ENCODE data around the gene HOXA11.

Gene HOXA11

DNA sequence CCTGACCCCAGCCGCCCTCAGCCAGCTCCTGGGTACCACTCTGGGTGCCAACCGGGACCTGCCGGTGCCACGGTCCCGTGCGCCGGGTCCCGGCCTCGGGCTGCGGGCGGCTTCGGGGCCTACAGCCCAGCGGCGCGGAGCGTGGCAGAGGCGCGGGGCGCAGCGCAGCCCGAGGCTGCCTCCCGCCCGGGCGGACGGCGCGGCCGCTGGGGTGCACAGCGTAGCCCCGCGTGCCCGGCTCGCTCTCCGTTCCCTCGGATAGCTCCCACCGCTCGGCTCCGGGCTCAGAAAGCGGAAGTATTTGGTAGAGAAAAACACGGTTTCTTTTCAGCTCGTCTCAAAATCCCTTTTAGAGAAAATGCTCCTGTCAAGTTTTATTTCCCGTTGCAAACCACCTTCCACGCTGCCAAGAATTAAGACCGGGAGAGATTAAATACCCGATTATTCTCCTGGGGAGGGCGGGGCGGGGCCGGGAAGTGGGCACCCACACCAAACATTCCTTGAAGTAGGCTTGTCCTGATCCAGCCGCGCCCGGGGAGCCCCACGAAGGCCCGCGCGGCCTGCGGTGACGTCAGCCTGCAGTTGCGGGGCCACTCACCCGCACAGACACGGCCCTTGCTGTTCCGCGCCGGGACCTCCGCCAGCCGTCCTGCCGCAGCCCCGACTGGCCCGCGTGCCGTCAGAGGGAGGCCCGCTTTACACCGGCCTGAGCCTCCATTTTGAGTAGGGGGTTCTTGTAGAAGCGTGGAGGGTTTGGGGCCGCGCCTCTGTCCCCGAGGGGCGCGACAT is 7.7 kb upstream of the HOXA11 start:
- DNase-seq = no peak

DNA sequence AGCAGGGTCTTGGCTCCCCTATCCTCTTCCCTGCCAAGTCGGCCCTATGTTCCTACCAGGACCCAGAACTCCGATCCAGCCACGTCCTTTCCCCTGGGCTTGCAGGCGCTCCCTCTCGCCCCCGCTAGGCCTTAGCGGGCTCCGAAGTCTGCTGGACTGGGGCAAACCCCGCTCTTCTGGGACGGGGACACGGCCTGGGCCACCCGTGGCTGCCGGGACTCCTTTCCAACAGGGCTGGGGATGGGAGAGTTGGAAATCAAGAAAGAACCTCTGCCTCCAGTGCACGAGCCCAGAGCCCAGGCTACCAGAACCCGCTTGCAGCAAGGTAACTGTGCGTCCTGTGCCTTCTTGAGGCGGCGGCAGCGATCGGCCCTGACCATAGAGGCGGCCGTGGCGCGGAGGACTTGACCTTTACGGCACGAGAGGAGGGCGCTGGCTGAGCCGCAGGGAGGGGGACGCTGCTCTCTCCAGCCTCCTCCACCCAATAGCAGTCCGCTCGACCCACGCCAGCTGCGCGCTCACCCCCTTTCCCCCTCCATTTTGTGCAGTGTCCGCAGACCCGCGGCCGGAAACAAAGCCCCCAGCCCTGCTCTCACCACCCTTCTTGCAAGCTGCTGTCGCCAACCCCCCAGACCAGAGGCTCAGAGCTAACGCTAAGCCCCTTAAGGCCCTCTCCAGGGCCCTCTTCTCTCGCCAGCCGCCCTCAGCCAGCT is 7.0 kb upstream of the HOXA11 start:
- no peak for DNase-seq

DNA sequence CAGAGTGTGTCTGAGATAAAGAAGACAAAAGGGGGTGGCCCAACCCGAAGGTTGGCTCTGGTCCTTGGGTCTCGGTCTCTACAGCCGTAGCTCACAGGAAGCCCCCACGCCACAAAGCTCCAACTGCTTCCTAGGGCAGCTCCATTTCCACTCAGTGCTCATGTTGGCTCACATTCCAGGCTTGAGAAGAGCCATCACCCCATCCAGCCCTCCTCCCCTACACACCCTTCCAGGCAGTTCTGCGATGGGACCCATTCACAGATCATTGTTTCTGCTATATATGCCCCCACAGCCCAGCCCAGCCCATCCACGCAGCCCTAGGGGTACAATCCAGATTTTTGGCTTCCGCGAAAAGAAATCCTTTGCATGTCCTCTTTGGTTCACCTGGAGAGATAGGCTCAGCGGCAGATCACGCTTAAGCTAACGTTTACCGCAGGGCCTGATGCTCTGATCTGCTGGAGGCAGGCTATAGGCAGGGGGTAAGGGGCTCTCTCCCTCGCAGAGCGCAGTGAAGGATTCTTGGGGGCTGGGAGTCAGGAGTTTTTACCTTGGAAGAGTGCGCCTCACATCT is 6.2 kb upstream of the HOXA11 start:
- no peak for DNase-seq

DNA sequence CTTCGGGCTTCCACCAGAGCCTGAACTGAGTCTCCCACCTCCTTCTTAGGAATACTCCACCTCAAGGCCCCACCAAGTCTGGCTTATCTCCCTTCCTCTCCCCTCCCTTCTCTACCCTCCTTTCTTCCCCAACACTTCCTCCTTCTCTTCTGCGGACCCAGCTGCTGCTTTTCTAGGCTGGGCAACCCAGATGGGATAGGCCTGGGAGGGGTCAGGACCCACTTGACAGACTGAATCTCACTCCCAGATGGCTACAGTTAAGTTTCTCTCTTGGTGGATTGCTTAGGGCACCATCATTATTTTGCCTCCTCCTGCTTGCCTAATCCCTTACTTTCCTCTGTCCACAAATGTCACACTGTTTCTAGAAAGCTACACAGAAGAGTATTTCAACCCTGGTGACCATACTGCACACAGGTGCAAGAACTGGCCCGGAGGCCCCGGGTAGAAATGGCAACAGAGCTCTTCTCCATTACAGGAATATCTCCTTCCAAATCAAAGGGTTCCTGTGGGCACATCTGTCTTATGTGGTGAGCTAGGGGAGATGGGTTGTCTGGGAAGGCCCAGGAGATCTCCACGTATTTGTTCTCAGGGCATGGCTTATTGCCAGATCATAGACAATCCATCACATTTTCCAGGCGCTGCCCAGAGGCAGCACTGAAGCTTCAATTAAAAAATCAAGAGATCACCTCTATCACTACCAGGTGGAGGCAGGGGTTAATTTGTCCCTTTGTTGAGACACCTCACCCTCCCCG is 5.1 kb upstream of the HOXA11 start:
- no peak for DNase-seq

DNA sequence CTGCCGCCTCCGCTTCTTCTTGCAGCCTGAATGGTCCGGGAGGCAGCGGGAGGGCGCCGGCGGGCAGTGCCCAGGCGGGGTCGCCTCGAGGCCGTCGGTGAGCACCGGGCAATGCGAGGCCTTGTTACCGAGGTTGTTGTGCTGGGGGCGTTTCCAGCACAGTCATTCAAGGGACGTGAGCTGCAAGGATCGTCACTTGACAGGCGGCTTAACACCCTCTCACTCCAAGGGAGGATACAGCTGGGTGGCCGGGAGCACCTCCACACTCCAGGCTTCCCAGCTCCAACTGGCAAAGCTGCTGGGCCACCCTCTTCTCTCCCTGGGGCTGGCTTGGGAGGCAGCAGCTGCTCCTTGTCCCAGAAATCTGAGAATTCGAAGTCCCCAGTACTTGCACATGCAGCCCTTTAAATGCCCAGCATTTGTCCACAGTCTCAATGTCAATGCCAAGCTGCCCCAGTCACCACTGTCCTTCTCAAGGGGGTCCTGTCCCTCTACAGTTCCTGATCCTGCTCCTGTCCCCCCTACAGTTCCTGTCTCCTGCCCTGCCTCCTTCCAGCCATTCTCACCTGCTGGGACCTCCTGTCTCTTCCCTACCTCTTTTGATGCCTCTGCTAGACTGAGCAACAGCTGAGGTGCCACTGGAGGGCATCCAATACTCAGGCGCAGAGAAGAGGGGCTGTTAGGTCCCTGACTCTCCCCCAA is 4.4 kb upstream of the HOXA11 start:
- DNase-seq = no peak

DNA sequence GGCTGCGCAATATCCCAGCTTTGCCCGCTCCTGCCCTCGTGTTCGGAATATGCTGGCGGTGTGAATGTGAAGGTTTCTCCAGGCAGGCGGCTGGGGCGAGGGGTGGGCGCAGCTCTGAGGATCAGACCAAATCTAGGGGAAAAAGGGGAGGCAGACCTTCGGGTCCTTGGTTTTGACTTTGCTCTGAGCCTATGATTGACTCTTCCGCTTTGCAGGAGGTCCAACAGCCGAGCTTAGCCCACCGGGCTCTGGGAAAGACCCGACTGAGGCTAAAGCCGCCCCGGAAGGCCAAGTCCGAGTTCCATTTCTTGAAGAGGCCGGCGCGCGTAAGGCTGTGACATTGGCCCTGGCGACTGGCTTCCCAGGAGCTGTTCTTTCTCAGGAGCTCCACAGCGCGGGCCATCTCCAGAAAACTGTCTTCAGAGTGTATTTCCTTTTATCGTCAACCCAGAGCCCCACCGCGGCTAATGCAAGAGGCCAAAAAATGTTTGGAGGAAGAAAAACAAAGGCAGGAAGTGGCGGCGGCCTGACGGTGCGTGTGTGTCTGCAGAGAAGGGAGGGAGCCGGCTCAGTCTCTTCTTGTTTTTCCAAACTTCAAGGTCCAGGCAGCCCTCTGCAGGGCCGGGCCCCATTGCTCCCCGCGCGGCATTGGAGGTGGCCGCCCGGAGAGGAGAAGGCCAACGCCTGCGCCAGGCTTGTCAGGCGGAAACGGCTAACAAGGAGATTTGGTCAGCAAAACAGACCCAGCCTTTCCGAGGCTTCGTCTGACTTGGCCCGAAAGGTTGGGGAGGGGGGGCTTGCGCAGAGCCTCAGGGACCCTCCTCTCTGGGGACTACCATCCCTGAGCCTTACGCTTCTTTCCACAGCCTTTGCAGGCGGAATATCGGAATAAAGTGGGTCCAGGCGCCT is 3.6 kb upstream of the HOXA11 start:
- DNase-seq = no peak

DNA sequence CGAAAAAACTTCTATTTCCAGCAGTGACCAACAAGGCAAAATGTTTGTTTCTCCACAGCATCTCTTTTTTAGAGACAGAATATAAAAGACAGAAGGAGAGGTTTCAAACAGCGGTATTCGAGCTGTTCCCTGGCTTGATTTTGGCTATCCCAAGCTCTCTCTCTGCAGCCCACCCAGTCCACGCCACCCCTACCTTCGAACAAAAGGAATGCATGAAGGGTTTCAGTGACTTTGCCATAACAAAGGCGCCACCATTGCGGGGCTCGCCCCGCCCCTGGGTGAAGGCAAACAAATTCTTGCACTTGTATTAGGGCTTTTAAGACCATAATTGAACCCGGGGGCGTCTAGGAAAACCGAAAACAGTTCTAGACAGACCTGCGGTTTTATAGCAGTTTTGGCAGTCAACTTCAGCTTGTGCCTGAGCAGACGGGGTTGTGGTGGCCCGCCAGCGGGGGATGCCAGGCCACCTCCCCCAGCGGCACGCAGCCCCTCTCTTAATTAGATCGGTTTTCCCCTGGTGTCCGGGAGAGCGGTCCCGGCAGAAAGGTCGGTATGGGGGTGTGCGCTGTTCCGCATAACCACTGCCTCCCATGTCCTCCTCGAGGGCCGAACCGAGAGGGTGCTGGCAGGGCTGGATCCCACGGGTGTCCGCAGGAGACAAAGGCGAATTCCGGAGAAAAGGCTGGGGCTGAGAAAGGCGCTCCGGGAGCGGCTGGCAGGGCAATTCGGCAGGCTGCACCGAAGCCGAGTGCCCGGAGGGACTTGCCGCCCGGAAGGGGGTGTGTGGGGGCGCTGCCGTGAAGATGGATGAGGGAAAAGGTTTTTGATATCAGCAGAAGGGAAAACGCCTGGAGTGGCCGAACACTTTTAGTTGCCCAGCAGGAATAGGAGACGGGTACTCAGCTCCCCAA is 2.7 kb upstream of the HOXA11 start:
- no peak for DNase-seq

DNA sequence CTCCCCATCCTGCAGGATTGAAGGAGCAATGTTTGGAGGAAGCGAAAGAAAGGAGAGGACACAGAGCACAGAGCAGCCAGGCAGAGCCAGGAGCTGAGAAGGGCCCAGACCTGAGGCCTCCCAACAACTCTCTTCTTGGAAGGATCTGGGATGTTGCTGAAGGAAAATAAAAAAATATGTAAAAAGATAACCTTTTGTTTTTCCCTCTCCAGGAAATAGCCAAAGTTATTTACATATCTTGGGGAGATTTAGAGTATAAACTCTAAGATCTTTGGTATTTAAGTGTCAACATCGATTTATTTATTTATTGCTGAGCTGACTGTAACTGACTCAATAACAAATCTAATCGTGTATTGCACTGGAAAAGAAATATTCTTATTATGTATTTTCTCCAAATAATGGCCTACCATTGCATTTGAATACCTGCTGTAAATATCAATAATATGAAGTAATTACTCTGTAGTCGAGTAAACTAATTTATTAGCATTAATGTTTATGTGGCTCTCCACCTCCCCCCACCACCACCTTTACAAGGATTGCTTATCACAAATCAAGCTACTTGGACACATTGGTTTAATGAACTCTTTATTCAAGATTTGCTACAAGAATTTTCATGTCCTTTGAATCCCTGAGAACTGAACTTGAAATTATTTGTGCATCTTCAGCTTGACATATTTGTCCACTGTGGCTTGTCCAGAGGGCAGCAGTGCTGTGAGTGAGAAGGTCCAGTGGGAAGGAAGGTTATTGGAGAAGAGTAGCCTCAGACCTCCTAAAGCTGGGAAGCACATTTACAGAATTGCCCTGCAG is 1.8 kb upstream of the HOXA11 start:
- DNase-seq = no peak

DNA sequence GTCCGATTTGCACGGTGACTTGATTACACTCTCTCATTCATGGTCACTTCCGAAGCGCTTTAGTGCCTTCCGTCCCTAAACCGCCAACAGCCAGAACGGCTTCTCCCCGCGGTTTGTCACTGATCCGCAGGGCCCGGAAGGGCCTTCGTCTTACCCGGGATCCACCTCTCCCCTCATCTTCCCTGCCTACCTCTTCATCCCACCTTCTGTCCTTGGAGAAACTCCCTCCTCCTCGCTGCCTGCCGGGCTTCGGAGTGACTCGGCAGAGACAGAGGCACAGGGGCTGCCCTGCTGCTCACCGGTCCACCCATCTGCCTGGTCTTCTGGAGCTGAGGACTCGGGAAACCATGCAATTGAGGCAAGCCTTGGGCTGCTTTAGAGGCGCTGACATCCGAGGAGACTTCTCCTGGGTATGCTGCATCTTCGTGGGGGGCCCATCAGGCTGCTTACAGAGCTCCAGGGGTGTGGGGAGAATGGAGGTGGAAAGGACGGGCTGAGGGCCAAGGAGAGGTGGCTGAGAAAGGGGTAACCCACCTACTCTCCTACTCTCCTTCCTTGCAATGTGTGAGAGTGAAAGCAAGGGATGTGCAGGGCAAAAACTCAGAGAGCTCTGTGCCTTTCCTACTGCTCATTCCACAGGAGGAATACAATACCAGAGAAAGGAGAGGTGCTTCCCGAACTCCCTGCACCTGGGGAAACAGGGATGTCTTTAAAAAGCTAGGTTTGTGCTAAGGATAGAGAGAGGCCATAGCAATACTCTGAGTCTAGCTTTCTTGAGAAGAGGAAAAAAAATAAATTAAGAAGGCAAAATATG is 1.0 kb upstream of the HOXA11 start:
- DNase-seq = no peak

DNA sequence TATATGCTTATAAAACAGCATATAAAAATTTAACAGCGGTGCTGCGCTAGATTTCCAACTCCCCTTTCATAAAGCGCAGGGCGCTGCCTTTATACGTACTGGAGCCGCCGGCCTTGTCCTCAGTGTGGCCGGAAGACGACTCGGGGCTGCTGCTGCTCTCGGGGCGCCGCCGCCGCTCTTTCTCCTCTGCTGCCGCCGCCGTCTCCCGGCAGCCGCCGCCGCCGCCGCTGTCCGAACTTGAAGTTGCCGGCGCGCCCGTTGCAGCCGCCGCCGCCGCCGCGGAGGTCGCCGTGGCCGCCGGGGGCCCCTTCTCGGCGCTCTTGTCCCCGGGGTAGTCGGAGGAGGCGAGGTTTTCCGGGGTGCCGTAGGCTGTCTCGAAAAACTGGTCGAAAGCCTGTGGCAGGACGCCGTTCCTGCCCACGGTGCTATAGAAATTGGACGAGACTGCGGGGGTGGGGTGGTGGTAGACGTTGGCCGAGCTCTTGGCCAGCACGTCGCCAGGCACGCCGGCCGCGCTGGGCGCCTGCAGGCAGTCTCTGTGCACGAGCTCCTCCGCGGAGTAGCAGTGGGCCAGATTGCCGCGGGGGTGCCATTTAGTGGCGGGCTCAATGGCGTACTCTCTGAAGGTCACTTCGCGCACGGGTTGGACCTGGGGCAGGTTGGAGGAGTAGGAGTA is 557 bp downstream of the HOXA11 start:
- peak in 1 of 2 experiments; percentile 33 for DNase-seq

DNA sequence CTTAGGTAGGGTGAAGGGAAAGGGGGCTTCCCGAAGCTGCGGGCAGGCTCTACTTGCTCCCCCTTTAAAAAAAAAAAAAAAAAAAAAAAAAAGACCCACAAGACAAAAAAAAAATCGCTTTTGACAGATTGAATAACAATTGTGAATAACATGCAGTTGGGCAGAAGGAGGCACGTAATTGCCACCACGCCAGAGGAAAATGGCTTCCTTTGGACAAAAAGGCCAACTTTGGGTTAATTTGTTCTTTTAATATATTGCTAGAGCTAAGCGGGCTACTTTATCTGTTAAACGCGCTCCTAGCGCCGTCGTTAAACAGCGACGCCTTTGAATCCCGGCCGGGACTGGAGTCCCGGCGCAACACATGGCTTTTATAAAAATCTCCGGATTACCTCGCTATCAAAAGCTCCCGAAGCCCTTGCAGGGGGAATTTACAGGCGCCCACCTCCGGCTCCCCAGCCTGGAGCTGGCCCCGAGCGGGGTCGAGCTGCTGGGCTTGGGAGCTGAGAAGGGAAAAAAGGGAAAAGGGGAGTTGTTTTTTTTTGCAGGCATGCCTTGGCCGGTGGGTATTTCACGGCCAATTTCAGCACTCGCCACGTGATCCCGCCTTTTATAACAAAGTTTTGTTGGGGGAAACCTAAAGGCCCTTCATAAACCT is 1.2 kb downstream of the HOXA11 start:
- DNase-seq = peak; percentile 44 to 50

DNA sequence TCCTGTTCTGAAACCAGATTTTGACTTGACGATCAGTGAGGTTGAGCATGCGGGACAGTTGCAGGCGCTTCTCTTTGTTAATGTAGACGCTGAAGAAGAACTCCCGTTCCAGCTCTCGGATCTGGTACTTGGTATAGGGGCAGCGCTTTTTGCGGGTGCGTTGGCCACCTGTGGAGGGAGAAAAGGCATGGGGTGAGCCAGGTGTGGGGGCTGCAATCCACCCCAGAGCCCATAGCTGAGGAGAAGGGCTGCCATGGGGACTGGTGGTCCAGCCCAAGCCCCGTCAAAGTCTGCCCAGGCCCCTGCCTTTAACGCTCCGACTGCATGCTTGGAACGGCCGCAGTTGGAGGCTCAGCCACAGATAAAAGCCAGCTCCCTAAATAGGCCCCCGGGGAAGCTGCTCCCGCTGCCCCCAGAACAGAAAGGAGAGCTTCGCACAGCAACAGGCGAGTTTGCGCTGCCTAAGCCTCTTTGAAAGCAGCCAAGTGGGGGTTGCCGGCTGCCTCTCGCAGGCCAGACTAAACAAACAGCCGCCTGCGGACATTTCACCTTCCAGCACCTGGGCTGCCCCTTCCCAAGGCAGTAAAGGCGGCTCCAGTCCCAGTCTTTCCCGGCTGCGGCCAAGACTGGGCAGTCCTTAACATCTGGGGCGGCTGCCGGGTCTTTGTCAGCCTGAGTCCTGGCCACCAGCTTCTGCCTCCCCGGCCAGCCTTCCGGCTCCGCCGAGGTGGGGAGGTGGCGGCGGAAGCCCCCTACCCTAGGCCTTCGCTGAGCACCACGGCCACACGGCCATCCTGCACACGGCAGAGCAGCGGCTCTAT is 2.0 kb downstream of the HOXA11 start:
- DNase-seq = no peak

DNA sequence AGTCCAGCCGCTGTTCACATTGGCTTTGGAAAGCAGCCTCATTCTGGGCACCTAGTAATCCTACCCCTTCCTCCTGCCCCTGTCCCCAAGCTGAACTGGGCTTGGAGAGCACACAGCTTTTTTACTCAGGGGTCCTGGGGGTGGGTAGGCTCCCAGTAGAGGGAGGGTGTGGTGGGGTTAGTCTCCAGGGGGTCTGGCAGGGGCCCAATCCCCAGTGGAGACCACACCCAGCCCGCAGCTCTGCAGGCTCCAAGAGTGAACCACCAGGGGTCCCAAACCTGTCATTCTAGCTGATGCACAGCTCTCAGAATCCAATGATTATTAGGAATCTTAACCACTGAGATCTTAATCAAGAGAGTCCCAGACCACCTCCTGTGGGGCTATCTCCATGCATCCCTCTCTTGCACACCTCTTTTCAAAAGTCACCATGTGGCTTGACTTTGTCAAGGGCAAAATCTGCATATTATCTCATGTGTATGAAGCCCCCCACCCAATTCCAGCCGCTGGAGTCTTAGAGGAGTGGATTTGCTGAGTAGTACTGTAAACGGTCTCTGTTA is 2.7 kb downstream of the HOXA11 start:
- no peak for DNase-seq

DNA sequence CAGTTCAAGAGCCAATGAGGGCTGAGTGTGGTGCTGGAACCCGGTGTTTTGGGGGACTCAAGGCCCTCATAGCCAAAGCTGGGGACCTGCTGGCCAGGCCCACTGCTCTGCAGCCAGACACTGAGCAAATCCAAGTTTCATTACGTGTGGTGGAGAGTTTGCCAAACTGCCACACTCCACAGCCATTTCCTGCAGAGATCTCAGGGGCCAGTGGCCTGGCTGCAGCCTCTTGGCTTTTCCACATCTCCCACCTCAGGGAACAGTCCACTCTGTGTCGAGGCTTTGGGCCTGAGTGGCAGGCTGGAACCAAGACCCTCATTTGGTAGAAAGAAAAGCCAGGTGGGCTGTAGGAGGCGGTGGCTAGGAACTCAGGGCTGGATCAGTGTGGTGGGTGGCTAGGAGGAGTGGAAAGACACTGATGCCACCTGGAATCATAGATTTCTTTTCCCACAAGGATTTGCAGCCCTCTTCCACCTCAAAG is 3.2 kb downstream of the HOXA11 start:
- DNase-seq = no peak

DNA sequence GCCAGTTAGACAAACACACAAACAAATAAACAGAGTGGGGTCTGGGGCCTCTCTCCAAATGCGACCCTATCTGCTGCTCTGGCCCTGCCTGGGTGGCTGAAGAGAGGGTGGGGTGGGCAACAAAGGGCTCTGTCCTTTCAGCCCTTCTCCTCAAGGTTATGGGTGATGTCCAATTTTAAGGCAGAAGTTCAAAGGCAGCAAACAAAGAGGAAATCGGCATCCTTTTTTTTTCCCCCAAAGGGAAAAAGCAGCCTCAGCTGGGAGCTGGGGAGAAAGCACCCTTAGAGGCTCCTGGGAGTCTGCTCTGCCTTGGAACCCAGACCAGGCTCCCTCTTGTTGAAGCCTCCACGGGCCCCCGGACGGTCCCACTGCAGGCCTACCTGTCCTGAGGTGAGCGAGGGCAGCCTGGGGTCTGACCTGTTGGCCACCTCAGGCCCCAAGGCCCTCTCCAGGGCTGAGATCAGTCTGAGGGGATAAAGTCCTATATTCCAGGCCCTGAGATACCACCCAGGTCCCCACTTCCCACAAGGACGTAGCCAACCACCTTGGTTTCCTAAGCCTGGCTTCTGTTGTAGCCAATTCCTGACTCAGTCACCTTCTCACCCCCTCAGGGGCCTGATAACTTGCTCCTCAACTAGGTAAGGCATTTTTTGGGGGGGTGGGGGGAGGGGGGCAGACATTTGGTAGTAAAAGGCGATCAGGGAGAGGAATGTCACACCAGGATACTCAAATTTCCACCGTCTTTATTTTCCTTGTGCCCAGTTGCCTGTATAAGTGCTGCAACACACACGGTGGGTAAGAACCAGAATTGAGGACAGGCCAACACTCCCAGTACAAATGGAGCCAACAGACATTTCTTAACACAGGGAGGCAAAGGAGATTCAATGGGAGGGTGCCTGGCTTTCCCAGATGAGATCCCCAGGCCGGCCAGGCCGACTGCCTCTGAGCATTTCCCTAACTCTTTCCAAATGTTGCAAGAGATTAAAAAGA is 4.3 kb downstream of the HOXA11 start:
- no peak for DNase-seq
